GM18508 (cell line): ENCODE results near the gene PTPMT1.
"Not testable (repeated sequence)": the region's sequence is repeated elsewhere in the genome, so short reads cannot be mapped to it uniquely, and the experiment has no call there.

Experiments
- ATAC-seq: cut with Tn5 transposase; IDR thresholded peaks from one replicate; pipeline ENCODE4 v1.9.1; 2021; ENCODE audit warnings: moderate number of reproducible peaks; ENCODE audit not compliant: insufficient read depth, unreplicated experiment

PTPMT1 gene

GRCh38 chr11:47565340-47566148, at the start of gene PTPMT1:
Gene PTPMT1 (plus strand): TSS chr11:47565599. CDS start chr11:47565623, 24 bp downstream.
- ATAC-seq, result no peak

- no peak for ATAC-seq
Measured at GRCh38 chr11:47516155-47516554, 49.2 kb upstream of the PTPMT1 start.

- ATAC-seq, result no peak
Measured at GRCh38 chr11:47516984-47517853, 48.2 kb upstream of the PTPMT1 start.

GRCh38 chr11:47518212-47518964, 47.0 kb upstream of the PTPMT1 start:
- ATAC-seq, result no peak

- ATAC-seq, result no peak
Measured at GRCh38 chr11:47523490-47524225, 41.7 kb upstream of the PTPMT1 start.

GRCh38 chr11:47524291-47524874, 41.0 kb upstream of the PTPMT1 start:
- ATAC-seq, result no peak

GRCh38 chr11:47526032-47526431, 39.4 kb upstream of the PTPMT1 start:
- not testable (repeated sequence) for ATAC-seq

- no peak for ATAC-seq
Measured at GRCh38 chr11:47527186-47527585, 38.2 kb upstream of the PTPMT1 start.

- ATAC-seq, result no peak
Measured at GRCh38 chr11:47529951-47530350, 35.4 kb upstream of the PTPMT1 start.

GRCh38 chr11:47530721-47531120, 34.7 kb upstream of the PTPMT1 start:
- ATAC-seq, result not testable (repeated sequence)

- ATAC-seq, result no peak
Measured at GRCh38 chr11:47531666-47532065, 33.7 kb upstream of the PTPMT1 start.

- ATAC-seq, result no peak
Measured at GRCh38 chr11:47532597-47533213, 32.7 kb upstream of the PTPMT1 start.

- no peak for ATAC-seq
Measured at GRCh38 chr11:47533690-47534151, 31.7 kb upstream of the PTPMT1 start.

GRCh38 chr11:47534704-47535251, 30.6 kb upstream of the PTPMT1 start:
- ATAC-seq, result no peak

- ATAC-seq, result no peak
Measured at GRCh38 chr11:47536915-47537314, 28.5 kb upstream of the PTPMT1 start.

GRCh38 chr11:47538741-47539565, 26.4 kb upstream of the PTPMT1 start:
- no peak for ATAC-seq

- no peak for ATAC-seq
Measured at GRCh38 chr11:47539681-47540039, 25.7 kb upstream of the PTPMT1 start.

GRCh38 chr11:47541070-47541469, 24.3 kb upstream of the PTPMT1 start:
- ATAC-seq, result no peak
